ENCODE results near the gene ZC3H7A.

GRCh38 chr16:11805556-11805955 lies 8.5 kb upstream of the ZC3H7A start:
- no peak for TF ChIP-seq CTCF (conservative IDR thresholded peaks at IDR 0.05)
- no peak for TF ChIP-seq EZH2 (IDR thresholded peaks at IDR 0.05; ENCODE audit: low read depth)
